GM13976 (cell line): ENCODE data around the gene HDAC5.

Experiments used
- DNase-seq: peaks from one replicate; pipeline ENCODE4 v3.0.0; 2012; ENCODE audit warnings: low spot score
- in situ Hi-C: fragments of 300-500 bp; cut with MboI; formaldehyde crosslinking; loops from one replicate; pipeline ENCODE4 v1.12.0; 2022; ENCODE audit warnings: low sequenced_read_pairs, mixed read lengths, inconsistent platforms; ENCODE audit not compliant: unreplicated experiment
- TF ChIP-seq, protein P1 (sequence below): IDR thresholded peaks from 2 replicates; pipeline ENCODE4 v1.5.1; 2012; ENCODE audit warnings: borderline replicate concordance, mild to moderate bottlenecking; ENCODE audit not compliant: insufficient read depth; ENCODE audit errors: extremely low read depth, missing control alignments, control extremely low read depth

The HDAC5 gene

DNA sequence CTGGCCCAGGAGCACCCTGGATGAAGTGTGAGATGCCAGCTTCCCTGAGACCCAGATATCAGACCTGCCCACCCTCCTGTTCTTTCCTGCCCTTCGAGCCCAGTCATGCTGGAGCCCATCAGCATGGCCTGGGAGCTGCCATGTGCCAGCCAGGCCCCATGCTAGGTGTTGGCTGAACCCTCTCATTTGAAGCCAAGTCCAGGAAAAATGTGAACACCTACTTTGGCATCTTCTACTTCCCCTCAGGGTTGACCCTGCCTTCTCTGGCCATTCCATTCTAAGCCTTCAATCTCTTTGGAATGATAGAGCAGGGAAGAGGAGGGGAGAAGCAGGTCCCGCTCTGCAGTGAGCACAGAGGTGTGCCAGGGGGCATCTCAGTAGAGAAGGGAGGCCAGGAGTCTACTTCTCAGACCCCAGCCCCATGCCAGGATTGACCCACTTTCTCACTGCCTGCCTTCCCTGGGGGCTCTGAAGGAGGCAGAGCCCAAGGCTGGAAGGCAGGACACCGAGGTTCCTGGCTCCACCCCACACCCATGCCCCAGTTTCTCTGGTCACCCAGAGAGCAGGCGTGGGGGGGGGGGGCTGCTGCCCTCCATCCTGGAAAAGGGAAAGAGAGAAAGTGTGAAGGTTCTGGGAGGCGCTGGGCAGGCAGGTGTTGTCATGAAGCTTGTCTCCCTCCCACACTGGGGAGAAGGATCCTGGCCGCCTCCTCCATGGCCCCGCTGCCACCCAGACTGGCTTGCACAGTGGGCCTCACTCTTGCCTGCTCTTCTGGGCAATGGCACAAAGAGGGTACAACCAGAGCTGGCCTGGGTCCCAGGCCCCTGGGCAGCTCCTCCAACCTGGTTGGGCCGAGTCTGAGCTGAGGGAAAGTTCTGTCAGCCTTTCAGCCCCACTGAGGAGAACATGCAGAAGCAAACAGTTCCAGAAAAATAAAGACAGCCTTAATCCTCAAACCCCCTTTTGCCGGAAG lies 9.3 kb downstream of the HDAC5 start:
- DNase-seq = no peak
- in situ Hi-C loops = no loop called here
- TF ChIP-seq, protein P1, sequence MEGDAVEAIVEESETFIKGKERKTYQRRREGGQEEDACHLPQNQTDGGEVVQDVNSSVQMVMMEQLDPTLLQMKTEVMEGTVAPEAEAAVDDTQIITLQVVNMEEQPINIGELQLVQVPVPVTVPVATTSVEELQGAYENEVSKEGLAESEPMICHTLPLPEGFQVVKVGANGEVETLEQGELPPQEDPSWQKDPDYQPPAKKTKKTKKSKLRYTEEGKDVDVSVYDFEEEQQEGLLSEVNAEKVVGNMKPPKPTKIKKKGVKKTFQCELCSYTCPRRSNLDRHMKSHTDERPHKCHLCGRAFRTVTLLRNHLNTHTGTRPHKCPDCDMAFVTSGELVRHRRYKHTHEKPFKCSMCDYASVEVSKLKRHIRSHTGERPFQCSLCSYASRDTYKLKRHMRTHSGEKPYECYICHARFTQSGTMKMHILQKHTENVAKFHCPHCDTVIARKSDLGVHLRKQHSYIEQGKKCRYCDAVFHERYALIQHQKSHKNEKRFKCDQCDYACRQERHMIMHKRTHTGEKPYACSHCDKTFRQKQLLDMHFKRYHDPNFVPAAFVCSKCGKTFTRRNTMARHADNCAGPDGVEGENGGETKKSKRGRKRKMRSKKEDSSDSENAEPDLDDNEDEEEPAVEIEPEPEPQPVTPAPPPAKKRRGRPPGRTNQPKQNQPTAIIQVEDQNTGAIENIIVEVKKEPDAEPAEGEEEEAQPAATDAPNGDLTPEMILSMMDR = no peak

DNA sequence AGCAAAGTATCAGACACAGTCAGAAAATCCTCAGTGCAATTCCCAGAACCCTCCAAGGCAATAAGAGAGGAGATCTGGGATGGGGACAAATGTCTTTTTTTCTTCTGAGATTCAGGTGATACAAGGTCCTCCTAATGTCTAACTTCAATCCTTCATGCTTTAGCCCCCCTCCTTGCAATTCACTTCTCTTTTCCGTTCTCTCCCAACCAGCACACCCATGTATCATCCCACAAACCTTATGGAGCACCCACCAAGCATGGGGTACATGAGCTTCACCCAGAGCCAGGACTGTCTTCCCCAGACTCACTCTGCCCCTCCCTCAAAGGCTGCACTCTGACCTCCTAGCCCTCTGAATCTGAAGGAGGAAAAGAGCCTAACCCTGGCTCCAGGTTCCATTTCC lies 10.1 kb downstream of the HDAC5 start:
- no peak for DNase-seq
- in situ Hi-C loops = no loop called here
- TF ChIP-seq, protein P1 = no peak

DNA sequence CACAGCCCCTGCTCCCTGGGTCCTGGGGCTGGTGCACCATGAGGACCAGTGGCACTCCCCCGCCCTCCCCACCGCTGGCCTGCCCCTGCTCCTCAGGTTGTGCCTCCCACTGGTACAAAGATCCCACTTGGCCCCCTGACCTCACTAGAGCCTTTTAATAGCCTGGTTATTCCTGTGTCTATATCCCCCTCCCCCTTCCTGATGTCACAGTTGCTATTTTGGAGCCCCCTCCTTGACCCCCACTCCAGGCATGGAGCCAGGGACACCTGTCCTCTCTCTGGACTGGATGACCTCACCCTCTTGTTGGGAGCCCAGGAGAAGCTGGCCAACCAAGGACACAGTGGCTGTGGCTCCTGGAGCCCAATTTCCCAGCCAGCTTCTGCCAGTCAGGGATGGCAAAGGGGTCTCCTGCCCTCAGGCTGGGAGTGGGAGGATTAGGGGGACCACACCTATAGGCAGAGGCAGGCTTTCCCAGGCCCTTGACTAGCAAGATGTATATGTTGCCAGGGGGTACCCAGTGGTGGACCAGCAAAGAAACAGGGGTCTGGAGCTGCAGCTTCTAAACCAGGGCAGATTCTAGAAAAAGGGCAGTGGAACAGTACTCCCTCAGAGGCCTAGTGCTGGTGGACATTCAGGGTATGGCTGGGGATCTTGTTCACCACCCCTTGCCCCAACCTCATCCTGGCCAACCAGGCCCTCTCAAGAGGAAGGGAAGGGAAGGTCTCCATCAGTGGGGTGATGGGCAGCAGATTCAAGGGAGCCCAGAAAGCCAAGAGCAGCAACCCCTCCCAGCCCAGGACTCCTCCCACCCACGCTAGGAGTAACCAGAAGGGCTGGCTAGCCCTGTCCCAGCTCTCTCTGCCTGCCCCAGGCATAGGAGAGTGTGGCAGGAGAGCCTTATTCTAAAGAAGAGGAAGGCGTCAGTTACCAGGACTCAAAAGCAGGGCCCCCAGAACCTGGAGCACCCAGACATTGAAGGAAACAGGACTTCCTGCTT lies 10.9 kb downstream of the HDAC5 start:
- DNase-seq = no peak
- TF ChIP-seq, protein P1 = no peak
- in situ Hi-C loops = no loop called here

DNA sequence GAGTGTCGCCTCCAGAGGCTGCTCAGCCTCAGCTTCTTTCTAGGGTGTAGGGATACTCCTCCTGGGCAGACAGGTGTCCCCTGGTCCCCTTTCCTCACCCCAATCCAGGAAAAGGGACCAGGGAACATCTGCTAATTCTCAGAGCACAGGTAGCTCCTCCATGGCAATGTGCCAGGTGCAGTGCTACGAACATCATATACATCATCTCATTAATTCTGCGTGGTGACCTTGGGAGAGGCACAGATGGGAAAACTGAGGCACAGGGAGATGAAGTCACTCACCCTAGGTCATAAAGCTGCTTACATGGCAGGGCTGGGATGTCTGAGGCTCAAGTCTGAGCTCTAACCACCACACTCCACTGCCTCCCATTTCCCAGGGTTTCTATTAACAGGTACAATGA lies 11.7 kb downstream of the HDAC5 start:
- TF ChIP-seq, protein P1 = no peak
- DNase-seq = no peak
- in situ Hi-C loops = no loop called here

DNA sequence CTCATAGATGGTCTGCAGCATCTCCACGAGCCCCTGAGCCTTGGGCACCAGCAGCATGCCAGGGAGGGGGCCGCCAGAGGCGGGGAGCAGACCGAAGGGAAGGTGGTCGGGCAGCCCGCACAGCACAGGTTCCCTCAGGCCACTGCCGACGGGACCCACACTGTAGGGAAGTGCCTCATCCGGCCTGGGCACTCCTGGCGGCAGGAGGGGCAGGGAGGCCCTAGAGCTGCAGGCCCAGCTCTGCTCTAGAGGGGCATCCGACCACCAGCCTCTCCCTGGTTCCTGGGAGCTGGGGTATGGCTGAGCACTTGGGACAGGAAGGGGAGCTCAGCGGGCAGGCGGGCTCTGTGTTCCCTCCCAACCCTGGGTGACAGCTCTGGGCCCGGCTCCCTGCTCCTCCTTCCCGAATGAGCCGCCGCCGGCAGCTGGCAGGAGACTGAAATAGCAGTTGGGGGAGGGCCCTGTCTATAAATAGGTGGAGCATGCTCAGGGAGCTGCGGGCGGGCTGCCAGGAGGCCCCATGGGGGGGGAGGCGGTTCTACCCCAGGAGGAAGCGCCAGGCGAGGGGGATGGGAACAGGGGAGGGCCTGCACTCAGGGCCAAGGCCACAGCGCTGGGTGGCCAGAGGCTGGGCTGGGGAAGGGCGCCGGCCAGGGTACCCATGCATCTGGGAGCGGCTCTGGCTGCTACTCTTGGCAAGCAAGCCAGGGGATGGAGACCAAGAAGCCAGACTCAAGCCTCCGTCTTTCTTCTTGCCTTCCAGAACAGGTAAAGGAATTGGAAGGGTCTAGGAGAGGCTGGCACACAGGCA lies 12.4 kb downstream of the HDAC5 start:
- TF ChIP-seq, protein P1 = no peak
- in situ Hi-C loops = no loop called here
- peak; percentile 90 for DNase-seq
